Inflammatory macrophage (primary cell): ENCODE measurements around the gene KCNK2.
"Not testable (repeated sequence)": the region's sequence is repeated elsewhere in the genome, so short reads cannot be mapped to it uniquely, and the experiment has no call there.

Source experiments
- DNase-seq, 2 donors: peaks; one replicate each; pipeline ENCODE4 v3.0.0-alpha.2; 2020 to 2022

The KCNK2 gene

GRCh38 chr1:215156232-215156631 is 73.7 kb downstream of the KCNK2 start:
- DNase-seq = no peak

GRCh38 chr1:215160351-215160750 is 77.8 kb downstream of the KCNK2 start:
- DNase-seq = no peak

GRCh38 chr1:215163144-215163543 is 80.6 kb downstream of the KCNK2 start:
- not testable (repeated sequence) for DNase-seq

GRCh38 chr1:215166886-215167285 is 84.3 kb downstream of the KCNK2 start:
- no peak for DNase-seq

- no peak for DNase-seq
Measured at GRCh38 chr1:215181518-215181917, 99.0 kb downstream of the KCNK2 start.

GRCh38 chr1:215185067-215185620 is 102.6 kb downstream of the KCNK2 start:
- DNase-seq = no peak

- no peak for DNase-seq
Measured at GRCh38 chr1:215188302-215188950, 105.9 kb downstream of the KCNK2 start.

- DNase-seq = no peak
Measured at GRCh38 chr1:215192306-215192705, 109.8 kb downstream of the KCNK2 start.

- DNase-seq = no peak
Measured at GRCh38 chr1:215198021-215198420, 115.5 kb downstream of the KCNK2 start.

- DNase-seq = no peak
Measured at GRCh38 chr1:215200121-215200520, 117.6 kb downstream of the KCNK2 start.

- no peak for DNase-seq
Measured at GRCh38 chr1:215201283-215201682, 118.7 kb downstream of the KCNK2 start.

- DNase-seq = no peak
Measured at GRCh38 chr1:215202868-215203267, 120.3 kb downstream of the KCNK2 start.

GRCh38 chr1:215210167-215210566 is 127.6 kb downstream of the KCNK2 start:
- no peak for DNase-seq

GRCh38 chr1:215215846-215216245 is 133.3 kb downstream of the KCNK2 start:
- no peak for DNase-seq

GRCh38 chr1:215219372-215219771 is 136.8 kb downstream of the KCNK2 start:
- DNase-seq = no peak

- DNase-seq = no peak
Measured at GRCh38 chr1:215220346-215220745, 137.8 kb downstream of the KCNK2 start.

- DNase-seq = no peak
Measured at GRCh38 chr1:215226757-215227156, 144.2 kb downstream of the KCNK2 start.

GRCh38 chr1:215228193-215228592 is 145.7 kb downstream of the KCNK2 start:
- DNase-seq = no peak

- DNase-seq = no peak
Measured at GRCh38 chr1:215241451-215241850, 158.9 kb downstream of the KCNK2 start.

- DNase-seq = no peak
Measured at GRCh38 chr1:215243345-215244054, 161.0 kb downstream of the KCNK2 start.

- no peak for DNase-seq
Measured at GRCh38 chr1:215250913-215251312, 168.4 kb downstream of the KCNK2 start.

GRCh38 chr1:215251428-215251827 is 168.9 kb downstream of the KCNK2 start:
- DNase-seq = no peak

GRCh38 chr1:215252164-215252563 is 169.6 kb downstream of the KCNK2 start:
- DNase-seq = no peak
